ENCODE measurements around the gene CD248.
A peak's percentile ranks its signal among the peaks of the same experiment; 100 is the strongest.
"Not testable (repeated sequence)": the region's sequence is repeated elsewhere in the genome, so short reads cannot be mapped to it uniquely, and the experiment has no call there.

Gene CD248

DNA sequence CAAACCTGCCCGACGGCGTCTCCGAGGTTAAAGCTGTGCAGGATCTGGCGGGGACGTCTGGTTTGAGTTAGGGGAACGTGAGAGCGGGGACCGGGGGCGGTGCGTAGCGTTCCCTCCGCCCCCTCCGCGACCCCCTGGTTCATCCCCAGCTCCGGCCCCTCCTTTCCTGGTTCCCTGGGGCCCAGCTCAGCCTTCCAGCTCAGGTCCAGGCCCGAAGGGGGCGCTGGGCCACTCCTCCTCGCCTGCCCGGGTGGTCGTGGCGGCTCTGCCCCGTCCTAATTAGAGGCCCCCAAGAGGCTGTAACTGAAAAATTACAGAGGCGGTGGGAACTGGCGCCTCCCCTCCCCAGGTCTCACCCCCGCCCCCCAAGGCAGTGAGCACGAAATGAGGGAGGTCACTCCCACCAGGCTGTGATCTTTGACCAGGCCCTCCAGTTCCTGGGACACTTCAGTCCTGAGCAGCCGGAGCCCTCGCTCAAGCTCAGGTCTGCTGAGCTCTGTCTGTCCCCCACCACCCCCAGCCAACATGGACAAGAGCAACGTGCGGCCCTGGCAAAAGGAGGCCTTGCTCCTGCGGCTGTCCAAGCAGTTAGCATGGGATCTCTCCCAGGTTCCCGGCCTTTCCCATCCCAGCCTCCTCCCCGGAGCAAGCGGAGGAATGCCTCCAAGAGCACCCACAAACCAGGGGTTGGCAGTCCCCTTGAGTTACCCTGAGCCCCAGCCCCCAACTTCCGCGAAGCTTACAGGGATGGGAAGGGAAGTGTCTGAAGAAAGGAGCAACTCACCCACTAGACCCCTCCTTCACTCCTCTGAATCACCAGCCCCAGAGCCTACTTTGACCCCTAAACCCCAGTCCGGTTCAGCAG, 3.3 kb downstream of the CD248 start:
- DNase-seq (ENCODE audit: low read depth in 2 of 2): no peak

DNA sequence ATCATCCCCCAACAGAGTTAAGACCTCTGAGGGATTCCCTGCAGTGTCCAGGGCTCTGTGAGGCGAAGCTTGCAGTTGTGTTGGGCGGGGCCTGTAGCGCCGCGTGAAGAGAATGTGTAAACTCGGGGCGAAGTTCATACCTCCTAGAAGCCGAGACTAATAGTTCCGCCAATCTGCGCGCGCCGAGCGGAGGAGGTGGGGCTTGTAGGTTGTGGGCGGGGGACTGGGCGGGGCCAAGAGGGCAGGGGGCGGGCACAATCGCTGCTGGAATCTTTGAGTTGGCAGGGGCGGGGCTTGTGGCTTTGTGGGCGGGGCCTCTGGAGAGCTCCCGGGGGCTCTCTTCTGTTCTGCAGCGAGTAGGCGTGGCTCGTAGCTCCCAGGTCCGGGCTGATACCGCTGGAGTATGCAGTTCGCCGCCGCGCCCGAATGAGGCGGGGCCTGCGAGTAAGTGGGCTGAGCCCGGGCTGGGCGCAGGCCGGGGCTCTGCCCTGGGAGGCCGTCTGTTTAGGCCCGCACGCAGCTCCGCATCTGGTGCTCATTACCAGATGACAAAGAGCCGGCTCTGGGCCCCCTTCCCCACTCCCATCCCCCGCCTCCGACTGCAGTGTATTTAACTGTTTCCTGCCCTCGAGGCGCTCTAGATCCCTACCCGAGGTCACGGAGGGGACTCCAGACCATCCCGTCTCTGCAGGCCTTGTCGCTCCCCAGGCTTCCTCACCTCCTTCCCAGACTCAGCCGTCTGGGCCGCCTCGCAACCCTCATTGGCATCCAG, 4.1 kb downstream of the CD248 start:
- peak; percentile 90 to 92 for DNase-seq (ENCODE audit: low read depth in 2 of 2)

DNA sequence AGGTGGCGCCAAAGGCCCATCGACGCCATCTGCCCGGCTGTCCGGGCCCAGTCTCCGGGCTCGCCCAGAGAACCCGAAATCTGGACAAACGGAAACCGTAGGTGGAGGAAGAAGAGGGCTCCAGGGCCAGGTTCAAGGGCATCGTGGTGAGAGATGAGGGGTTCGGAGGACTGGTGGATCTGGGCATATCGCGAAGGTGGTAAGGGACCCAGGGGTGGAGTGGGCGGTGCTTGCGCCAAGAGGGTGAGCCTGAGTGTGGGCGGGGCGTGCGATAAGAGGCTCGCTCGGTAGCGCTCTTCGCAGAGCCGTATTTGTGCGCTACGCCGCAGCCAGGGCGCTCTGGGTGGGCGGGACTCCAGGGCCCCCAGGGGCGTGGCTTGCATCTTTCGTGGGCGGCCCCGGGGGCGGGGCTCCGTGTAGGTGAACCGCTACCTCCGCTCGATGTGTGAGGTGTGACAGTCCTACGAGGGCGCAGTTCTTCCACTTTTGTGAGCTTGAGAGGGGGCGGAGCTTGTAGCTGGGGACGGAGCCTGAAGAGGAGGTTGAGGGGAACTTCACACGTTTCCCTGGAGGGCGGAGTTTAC, 4.8 kb downstream of the CD248 start:
- DNase-seq (ENCODE audit: low read depth in 2 of 2): peak; percentile 90 to 91

DNA sequence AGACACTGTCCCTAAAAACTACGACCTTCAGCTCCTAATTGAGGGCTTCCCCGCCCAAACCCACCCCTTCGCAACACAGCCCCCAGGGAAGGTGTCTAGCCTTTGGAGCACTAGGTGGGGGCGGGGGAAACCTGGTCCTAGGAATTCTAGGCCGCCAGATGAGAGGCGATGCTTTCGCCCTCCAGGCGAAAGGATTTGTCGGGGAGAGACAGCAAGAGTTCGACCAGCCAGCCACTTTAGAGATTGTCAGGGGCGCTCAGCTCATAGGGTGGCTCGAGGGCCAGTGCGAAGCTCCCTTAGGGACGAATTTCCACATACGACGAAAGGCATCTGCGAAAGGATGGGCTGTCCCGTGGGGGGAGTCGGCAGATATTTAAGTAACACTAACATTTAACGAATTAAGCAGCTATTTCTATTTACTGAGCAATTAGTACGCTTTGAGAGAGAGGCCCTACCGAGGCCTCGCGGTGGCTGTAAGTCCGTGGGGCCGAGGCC, 5.3 kb downstream of the CD248 start:
- DNase-seq (ENCODE audit: low read depth in 2 of 2): no peak

DNA sequence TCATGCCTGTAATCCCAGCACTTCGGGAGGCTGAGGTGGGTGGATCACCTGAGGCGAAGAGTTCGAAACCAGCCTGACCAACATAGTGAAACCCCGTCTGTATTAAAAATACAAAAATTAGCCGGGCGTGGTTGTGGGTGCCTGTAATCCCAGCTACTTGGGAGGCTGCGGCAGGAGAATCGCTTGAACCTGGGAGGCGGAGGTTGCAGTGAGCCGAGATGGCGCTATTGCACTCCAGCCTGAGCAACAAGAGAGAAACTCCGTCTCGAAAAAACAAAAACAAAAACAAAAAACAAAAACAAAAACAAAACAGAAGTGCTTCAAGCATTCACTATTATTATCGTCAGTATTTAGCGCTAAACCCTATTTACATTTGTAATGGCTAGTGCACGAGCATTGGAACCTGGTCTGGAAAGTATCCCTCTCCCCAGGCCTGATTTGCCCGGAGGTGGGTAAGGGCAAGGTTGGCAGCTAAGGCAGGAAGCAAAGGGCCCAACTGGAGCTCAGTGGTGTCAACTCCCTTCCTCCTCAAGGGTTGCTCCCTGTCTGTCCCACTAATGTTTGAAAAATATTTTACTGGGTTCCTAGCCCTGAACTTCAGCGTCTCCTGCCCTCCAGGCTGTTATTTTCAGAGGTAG, 5.9 kb downstream of the CD248 start:
- DNase-seq (ENCODE audit: low read depth in 2 of 2): not testable (repeated sequence)

DNA sequence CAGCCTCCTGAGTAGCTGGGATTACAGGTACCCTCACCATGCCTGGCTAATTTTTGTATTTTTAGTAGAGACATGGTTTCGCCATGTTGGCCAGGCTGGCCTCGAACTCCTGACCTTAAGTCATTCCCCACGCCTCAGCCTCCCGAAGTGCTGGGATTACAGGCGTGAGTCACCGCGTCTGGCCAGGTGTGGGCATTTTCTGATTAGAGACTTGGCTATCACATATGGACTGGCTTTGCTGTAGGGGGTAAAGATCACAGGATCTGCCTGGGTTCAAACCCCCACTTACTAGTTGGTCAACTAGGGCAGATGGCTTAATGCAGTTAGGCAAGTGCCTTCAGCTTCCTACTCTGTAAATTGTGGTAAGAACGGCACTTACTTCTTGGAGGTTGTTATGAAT, 6.5 kb downstream of the CD248 start:
- no peak for DNase-seq (ENCODE audit: low read depth in 2 of 2)

DNA sequence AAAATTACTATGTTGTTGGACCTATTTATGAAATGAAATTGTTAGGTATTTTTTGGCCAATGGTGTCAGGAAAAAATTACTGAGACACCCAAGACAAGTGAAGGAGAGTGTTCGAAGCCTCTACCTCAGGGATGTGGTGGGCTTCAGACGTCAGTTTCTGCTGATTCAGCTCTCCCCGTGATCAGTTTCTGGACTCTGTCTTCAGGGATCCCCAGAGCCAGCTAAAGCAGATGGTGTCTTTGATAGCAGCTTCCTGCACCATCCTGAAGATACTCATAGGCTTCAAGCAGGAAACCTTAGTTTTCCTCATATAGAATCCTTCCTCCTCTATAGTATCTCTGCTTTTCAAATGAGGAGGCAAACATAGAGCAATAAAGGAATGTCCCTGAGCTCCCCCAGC, 7.4 kb downstream of the CD248 start:
- DNase-seq (ENCODE audit: low read depth in 2 of 2): no peak

DNA sequence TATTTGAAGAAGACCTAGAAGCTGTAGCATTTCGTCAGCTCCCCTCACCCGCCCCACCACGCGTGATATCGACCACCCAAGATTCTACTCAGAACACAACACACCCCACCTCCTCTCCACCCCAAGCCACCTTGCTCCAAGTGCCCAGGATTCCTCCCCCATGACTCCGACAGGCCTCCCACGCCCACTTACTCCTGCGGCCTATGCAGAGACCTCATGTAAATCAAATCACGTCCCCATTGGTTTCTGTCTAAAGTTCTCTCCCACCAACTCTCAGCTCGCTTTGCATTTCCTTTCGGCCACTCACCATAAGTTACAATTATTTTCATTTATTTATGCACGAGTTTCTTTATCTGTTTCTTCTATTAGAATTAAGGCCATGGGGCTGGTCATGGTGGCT, 14.2 kb downstream of the CD248 start:
- DNase-seq (ENCODE audit: low read depth in 2 of 2): no peak

DNA sequence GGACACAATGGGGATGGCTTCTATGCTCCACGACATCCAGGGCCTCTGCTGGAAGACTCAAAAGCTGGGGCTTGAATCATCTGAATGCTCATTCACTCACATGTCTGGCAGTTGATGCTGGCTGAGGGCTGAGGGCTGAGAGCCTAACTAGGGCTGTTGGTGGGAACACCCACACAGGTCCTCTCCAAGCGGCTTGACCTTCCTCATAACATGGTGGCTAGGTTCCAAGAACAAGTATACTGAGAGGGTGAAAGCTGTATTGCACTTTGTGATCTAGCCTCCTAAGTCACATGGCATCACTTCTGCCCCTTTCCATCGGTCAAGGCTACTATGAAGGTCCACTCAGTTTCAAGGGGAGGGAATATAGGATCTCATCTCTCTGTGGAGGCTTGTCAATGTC, 17.7 kb downstream of the CD248 start:
- no peak for DNase-seq (ENCODE audit: low read depth in 2 of 2)

DNA sequence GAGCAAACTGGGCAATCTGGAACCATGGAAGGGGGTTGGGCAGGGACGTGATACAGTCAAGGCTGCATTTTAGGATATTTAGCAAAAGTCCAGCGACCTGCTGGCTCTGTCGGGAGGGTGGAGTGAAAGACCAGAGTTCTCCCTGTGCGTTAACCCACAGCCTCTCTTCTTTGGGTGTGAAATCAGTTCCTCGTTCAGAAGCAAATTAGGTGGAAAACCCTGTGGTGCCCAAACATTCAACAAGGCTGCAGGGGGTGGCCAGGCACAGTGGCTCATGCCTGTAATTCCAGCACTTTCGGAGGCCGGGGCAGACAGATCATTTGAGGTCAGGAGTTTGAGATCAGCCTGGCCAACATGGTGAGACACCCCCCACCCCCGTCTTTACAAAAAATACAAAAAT, 19.2 kb downstream of the CD248 start:
- DNase-seq (ENCODE audit: low read depth in 2 of 2): no peak

DNA sequence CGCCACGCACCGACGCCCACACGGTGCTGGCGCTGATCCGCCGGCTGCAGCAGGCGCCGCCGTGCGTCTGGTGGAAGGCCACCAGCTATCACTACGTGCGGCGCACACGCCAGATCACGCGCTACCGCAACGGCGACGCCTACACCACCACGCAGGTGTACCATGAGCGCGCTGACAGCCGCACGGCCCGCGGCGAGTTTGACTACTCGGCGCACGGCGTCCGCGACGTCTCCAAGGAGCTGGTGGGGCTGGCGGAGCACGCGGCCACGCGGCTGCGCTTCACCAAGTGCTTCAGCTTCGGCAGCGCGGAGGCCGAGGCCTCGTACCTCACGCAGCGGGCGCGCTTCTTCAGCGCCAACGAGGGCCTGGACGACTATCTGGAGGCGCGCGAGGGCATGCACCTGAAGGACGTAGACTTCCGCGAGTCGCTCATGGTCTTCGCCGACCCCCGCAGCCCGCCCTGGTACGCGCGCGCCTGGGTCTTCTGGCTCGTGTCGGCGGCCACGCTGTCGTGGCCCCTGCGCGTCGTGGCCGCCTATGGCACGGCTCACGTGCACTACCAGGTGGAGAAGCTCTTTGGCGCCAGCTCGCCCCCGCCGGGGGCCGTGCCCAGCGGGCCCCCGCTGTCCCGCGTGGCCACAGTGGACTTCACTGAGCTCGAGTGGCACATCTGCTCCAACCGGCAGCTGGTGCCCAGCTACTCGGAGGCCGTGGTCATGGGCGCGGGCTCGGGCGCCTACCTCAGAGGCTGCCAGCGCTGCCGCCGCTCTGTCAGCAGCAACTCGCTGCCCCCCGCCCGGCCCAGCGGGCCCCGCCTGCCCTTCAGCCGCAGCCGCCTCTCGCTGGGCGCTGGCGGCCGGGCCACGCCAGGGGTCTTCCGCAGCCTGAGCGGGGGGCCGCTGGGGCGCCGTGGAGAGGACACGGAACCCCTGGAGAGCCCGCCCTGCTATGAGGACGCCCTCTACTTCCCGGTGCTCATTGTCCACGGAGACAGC, 21.9 kb downstream of the CD248 start:
- no peak for DNase-seq (ENCODE audit: low read depth in 2 of 2)

DNA sequence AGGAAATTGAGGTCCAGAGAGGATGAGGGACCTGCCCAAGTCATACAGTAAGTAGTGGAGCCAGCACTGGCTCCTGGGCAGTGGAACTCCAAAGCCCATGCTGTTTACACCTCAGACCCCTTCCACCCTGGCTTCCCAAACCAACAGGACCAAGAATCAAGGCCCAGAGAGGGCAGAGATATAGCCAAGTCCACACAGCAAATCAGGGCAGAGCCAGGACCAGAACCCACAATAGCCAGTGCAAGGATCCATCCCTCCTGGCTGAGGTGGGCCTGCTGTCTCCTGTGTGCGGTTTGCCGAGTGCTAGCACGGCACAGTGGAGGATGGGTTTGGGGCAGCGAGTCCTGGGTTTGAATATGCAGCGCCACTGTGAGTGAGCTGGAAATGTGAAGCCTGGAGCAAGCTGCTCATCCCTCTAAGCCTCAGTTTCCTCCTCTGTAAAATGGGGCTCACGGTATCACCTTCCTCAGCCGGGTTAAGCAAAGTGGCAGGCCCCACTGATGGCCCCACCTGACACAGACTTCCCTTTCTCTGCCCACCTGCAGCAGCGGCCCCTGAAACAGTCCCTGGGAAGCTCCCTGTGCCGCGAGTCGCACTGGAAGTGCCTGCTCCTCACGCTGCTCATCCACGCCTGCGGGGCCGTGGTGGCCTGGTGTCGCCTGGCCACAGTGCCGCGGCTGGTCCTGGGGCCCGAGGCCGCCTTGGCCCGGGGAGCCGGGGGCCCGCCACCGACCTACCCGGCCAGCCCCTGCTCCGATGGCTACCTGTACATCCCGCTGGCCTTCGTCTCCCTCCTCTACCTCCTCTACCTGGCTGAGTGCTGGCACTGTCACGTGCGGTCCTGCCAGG, 22.8 kb downstream of the CD248 start:
- no peak for DNase-seq (ENCODE audit: low read depth in 2 of 2)

DNA sequence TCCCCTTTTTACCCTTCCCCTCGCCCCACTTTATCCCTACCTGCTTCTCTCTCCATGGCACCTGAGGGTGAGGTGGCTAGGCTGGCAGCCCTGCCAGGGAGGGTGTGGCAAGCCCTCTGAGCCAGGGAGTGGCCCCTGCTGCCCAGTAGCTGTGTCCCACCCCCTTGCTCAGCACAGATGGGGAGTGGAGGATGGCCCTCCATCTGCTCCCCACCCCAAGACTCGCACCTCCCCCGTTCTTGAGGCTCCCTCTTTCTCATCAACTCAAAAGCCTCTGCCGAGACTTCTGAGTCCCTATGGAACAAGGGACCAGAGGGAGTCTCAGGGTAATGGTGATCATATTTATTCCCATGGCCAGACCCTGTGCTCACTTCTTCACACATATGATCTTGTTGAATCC, 23.5 kb downstream of the CD248 start:
- no peak for DNase-seq (ENCODE audit: low read depth in 2 of 2)

DNA sequence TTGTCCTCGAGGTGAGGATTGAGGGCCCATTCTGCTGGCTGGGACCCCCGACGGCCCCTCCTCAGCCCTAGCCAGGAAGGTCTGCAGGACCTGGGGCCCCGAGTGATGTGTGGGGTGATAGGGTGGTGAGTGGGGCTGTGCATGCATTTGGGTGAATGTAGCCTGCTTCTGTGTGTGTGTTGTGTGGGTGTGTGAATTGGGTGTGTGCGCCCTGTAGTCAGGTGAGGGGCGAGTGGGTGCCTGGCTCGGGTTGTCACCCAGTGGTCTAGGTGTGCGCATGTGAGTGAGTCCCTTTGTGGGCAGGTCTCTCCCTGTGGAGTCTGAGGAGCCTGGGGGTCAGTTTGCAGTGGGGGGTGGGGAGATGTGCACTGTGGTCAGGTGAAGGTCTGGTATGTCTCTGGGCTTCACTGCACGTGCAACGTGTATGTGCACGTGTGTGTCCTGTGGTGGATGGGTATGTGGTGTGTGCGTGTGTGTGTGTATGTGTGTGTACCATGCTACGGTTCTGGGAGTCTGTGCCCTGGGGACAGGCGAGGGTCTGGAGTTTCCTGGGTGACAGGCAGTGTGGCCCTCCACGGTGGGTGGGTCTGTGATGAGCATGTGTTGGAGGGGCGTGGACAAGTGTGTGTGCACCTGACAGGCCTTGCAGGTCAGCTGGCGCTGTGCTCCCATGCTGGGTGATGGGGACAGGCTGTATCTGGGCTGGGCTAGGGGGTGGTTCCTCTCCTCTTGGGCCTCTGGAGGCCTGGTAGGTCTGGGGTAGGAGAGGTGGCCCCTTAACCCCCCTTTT, 24.1 kb downstream of the CD248 start:
- DNase-seq (ENCODE audit: low read depth in 2 of 2): no peak

DNA sequence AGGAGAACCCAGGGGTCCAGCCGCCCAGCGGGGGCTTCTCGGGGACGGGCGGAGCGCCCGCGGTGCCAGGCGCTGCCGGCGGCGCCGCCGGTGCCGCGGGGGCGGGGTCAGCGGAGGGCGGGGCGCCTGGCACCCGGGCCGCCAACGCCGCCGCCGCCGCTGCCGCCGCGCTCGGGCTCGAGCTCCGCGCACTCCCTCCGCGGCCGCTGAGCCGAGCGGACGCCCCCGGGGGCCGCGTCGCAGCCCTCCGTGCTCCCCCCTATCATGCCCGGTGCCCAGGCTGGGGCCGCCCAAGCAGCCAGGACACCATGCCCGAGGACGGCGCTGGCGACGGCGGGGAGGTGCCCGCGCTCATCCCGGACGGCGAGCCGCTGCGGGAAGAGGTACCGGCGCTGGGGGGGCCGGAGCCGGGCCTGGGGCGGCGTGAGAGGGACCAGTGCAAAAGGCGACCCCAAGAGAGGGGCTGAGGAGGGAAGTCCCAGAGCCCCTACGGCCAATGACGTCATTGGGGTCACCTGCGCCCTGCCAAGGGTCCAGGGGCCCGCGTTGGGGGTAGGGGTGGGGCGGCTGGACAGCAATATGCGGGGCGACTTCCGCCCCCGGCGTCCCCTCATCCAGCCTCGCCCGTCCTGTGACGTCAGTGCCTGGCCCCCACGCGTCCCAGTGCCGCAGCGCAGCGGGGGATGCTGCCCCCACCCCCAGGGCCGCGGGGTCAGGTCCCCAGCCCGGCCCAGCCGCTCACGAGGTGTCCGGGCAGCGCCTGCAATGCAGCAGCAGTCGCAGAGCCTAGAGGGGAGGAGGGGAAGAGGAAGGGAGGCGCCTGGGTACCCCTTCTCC, 24.9 kb downstream of the CD248 start, which contains the start of gene TMEM151A:
Gene TMEM151A (plus strand): TSS at position 189 of the 837 bp plus-strand sequence. CDS start 120 bp downstream, at position 309.
- DNase-seq (ENCODE audit: low read depth in 2 of 2): no peak

DNA sequence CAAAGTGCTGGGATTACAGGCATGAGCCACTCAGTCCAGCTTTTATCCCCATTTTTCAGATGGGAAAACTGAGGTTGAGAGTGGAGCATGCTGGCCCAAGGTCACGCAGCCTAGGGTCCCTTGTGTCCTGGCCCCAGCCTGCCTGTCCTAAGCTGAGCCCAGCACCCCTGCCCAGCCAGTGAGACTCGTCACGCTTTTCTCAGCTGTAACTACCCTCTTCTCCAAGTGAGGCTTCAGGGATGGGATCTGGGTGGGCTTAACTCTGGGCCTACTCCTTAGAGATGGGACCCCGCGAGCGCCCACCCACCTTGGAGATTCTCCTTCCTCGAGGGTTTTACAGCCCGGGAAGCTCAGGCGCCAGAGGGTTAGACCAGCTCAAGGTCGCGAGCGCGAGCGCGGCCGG, 25.5 kb downstream of the CD248 start:
- no peak for DNase-seq (ENCODE audit: low read depth in 2 of 2)

DNA sequence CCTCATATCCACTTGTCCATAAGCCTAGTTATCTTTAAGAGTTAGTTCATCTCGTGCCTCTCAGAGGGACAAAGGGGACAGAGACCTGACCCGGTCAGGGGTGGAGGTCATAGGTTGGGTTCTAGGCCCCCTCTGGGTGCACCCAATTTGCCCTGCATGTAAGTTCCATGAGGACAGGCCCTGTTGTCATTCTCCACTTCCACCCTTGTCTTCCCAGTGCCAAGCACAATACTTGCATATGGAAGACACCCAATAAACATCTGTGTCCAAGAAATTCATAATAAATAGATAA, 26.6 kb downstream of the CD248 start:
- DNase-seq (ENCODE audit: low read depth in 2 of 2): no peak
